BLaER1 (cell line): ENCODE data around the gene MPP2.
A peak's percentile ranks its signal among the peaks of the same experiment; 100 is the strongest.

Experiments used
- H3K27ac ChIP-seq: shearing (Covaris generic); formaldehyde crosslinking; 2 replicates; pipeline ENCODE4 v1.8.1; 2022
- H3K27me3 ChIP-seq: shearing (Covaris generic); formaldehyde crosslinking; 2 replicates; pipeline ENCODE4 v1.8.1; 2022
- H3K36me3 ChIP-seq: shearing (Covaris generic); formaldehyde crosslinking; 2 replicates; pipeline ENCODE4 v1.8.1; 2022
- H3K4me1 ChIP-seq: shearing (Covaris generic); formaldehyde crosslinking; 2 replicates; pipeline ENCODE4 v1.8.1; 2022
- H3K4me2 ChIP-seq: shearing (Covaris generic); formaldehyde crosslinking; 2 replicates; pipeline ENCODE4 v1.8.1; 2022
- H3K4me3 ChIP-seq: shearing (Covaris generic); formaldehyde crosslinking; 2 replicates; pipeline ENCODE4 v1.8.1; 2022
- H3K9ac ChIP-seq: shearing (Covaris generic); formaldehyde crosslinking; 2 replicates; pipeline ENCODE4 v1.8.1; 2022
- H3K9me3 ChIP-seq: shearing (Covaris generic); formaldehyde crosslinking; 2 replicates; pipeline ENCODE4 v1.8.1; 2022
- H4K20me1 ChIP-seq: shearing (Covaris generic); formaldehyde crosslinking; 2 replicates; pipeline ENCODE4 v1.8.1; 2022
- Cebpa-rat ChIP-seq: shearing (Covaris generic); IDR thresholded peaks from 2 replicates; pipeline ENCODE4 v1.8.1; 2022

MPP2 gene

GRCh38 chr17:43868226-43868994 lies 38.9 kb downstream of the MPP2 start:
- Histone ChIP-seq H3K27ac (no peak overlapping the region), H3K9me3 (peaks cover 8% of the 10 kb centered on the region), H3K4me2 (no peak overlapping the region), H3K36me3 (no peaks in the 10 kb centered on the region), H3K9ac (no peak overlapping the region), H3K4me3 (no peak overlapping the region), H4K20me1 (no peaks in the 10 kb centered on the region), H3K4me1 (no peaks in the 10 kb centered on the region), H3K27me3 (no peaks in the 10 kb centered on the region)
- no peak for TF ChIP-seq Cebpa-rat

- Histone ChIP-seq H3K4me3 (no peak overlapping the region), H3K4me1 (peaks cover 11% of the 10 kb centered on the region; the same call in 1 of the 2 replicates), H3K27ac (no peak overlapping the region), H3K9me3 (peaks cover 8% of the 10 kb centered on the region), H3K36me3 (no peaks in the 10 kb centered on the region), H4K20me1 (no peaks in the 10 kb centered on the region), H3K9ac (no peak overlapping the region), H3K27me3 (no peaks in the 10 kb centered on the region), H3K4me2 (no peak overlapping the region)
- no peak for TF ChIP-seq Cebpa-rat
These were observed 43.0 kb downstream of the MPP2 start for GRCh38 chr17:43864161-43864984.

- Histone ChIP-seq H4K20me1 (no peaks in the 10 kb centered on the region), H3K27ac (no peak overlapping the region), H3K27me3 (no peaks in the 10 kb centered on the region), H3K9me3 (no peaks in the 10 kb centered on the region; the same call in 1 of the 2 replicates), H3K4me1 (peaks cover 20% of the 10 kb centered on the region), H3K4me2 (no peak overlapping the region), H3K9ac (no peak overlapping the region), H3K4me3 (no peak overlapping the region), H3K36me3 (no peaks in the 10 kb centered on the region)
- TF ChIP-seq Cebpa-rat = no peak
These were observed 45.4 kb downstream of the MPP2 start for GRCh38 chr17:43861960-43862359.

- no peak for TF ChIP-seq Cebpa-rat
- Histone ChIP-seq H3K4me3 (no peak overlapping the region), H3K9ac (no peak overlapping the region), H3K4me1 (peaks cover 20% of the 10 kb centered on the region), H3K27me3 (no peaks in the 10 kb centered on the region), H3K4me2 (no peak overlapping the region), H3K27ac (no peak overlapping the region), H4K20me1 (no peaks in the 10 kb centered on the region), H3K36me3 (no peaks in the 10 kb centered on the region), H3K9me3 (no peaks in the 10 kb centered on the region; the same call in 1 of the 2 replicates)
These were observed 46.3 kb downstream of the MPP2 start for GRCh38 chr17:43860927-43861622.

- Histone ChIP-seq H3K4me3 (no peak overlapping the region), H3K27ac (no peak overlapping the region), H3K27me3 (no peaks in the 10 kb centered on the region), H3K4me2 (no peak overlapping the region), H3K9ac (no peak overlapping the region), H3K36me3 (no peaks in the 10 kb centered on the region), H3K4me1 (peaks cover 20% of the 10 kb centered on the region), H4K20me1 (no peaks in the 10 kb centered on the region), H3K9me3 (no peaks in the 10 kb centered on the region; the same call in 1 of the 2 replicates)
- no peak for TF ChIP-seq Cebpa-rat
These were observed 47.1 kb downstream of the MPP2 start for GRCh38 chr17:43860077-43860725.

GRCh38 chr17:43857957-43858600 lies 49.3 kb downstream of the MPP2 start:
- peaks cover 20% of the 10 kb centered on the region for H3K4me1 ChIP-seq
- no peaks in the 10 kb centered on the region for H3K36me3 ChIP-seq
- H3K9ac ChIP-seq = no peak overlapping the region
- H4K20me1 ChIP-seq = no peaks in the 10 kb centered on the region
- no peaks in the 10 kb centered on the region for H3K27me3 ChIP-seq
- H3K4me2 ChIP-seq = peak overlapping the region; percentile 36
- H3K27ac ChIP-seq = no peak overlapping the region
- H3K9me3 ChIP-seq = no peaks in the 10 kb centered on the region; the same call in 1 of the 2 replicates
- no peak for TF ChIP-seq Cebpa-rat
- H3K4me3 ChIP-seq = no peak overlapping the region

- TF ChIP-seq Cebpa-rat = no peak
- no peaks in the 10 kb centered on the region for H3K36me3 ChIP-seq
- H3K27me3 ChIP-seq = no peaks in the 10 kb centered on the region
- H3K4me2 ChIP-seq = no peak overlapping the region
- no peak overlapping the region for H3K9ac ChIP-seq
- H3K4me3 ChIP-seq = no peak overlapping the region
- no peaks in the 10 kb centered on the region for H4K20me1 ChIP-seq
- peaks cover 20% of the 10 kb centered on the region for H3K4me1 ChIP-seq
- H3K27ac ChIP-seq = no peak overlapping the region
- H3K9me3 ChIP-seq = no peaks in the 10 kb centered on the region; the same call in 1 of the 2 replicates
These were observed 50.2 kb downstream of the MPP2 start for GRCh38 chr17:43857141-43857540.

GRCh38 chr17:43856141-43856540 lies 51.2 kb downstream of the MPP2 start:
- Histone ChIP-seq H3K27ac (no peak overlapping the region), H3K36me3 (no peaks in the 10 kb centered on the region), H3K9ac (no peak overlapping the region), H3K4me1 (peaks cover 17% of the 10 kb centered on the region), H3K9me3 (no peaks in the 10 kb centered on the region; the same call in 1 of the 2 replicates), H3K27me3 (no peaks in the 10 kb centered on the region), H3K4me2 (no peak overlapping the region), H4K20me1 (no peaks in the 10 kb centered on the region), H3K4me3 (no peak overlapping the region)
- no peak for TF ChIP-seq Cebpa-rat

- no peaks in the 10 kb centered on the region for H3K27me3 ChIP-seq
- no peaks in the 10 kb centered on the region for H3K36me3 ChIP-seq
- TF ChIP-seq Cebpa-rat = no peak
- H3K4me2 ChIP-seq = no peak overlapping the region
- H3K4me1 ChIP-seq = peaks cover 10% of the 10 kb centered on the region
- H3K9me3 ChIP-seq = no peaks in the 10 kb centered on the region; the same call in 1 of the 2 replicates
- no peak overlapping the region for H3K27ac ChIP-seq
- no peak overlapping the region for H3K9ac ChIP-seq
- H4K20me1 ChIP-seq = no peaks in the 10 kb centered on the region
- H3K4me3 ChIP-seq = no peak overlapping the region
These were observed 52.3 kb downstream of the MPP2 start for GRCh38 chr17:43855061-43855460.
